Measurements from ENCODE around the gene AP5B1.

Gene AP5B1

GRCh38 chr11:65793625-65794400, 13.0 kb upstream of the AP5B1 start:
- H3K9me3 ChIP-seq (ENCODE audit: control insufficient read depth, low read length), result no peaks in the 10 kb centered on the region
- no peak overlapping the region for H2BK5ac ChIP-seq (ENCODE audit: low read depth, low read length, poor library complexity, severe bottlenecking)
- no peak overlapping the region for H3K9ac ChIP-seq (ENCODE audit: low read length)
- WGBS, result 91% methylated on average over 29 of the region's 29 CpGs
- H4K91ac ChIP-seq (ENCODE audit: low read length), result no peak overlapping the region
- H3K14ac ChIP-seq (ENCODE audit: low read length in 2 of 2), result no peak overlapping the region
- H2AK5ac ChIP-seq (ENCODE audit: low read length, severe bottlenecking), result no peak overlapping the region
- no peaks in the 10 kb centered on the region for H3K36me3 ChIP-seq (ENCODE audit: control insufficient read depth in 1 of 2, insufficient read depth in 2 of 2, low read depth in 1 of 2, low read length in 2 of 2)
- H3K27me3 ChIP-seq (ENCODE audit: control insufficient read depth in 1 of 2, insufficient read depth in 1 of 2, low read length in 2 of 2), result peaks cover 81 to 93% of the 10 kb centered on the region in 2 experiments
- H3K79me1 ChIP-seq (replicated peaks; ENCODE audit: low read length, poor library complexity, severe bottlenecking), result no peaks in the 10 kb centered on the region
- no peak for DNase-seq
- no peak overlapping the region for H3K18ac ChIP-seq (ENCODE audit: low read depth in 1 of 2, low read length in 2 of 2)
- H3K4me1 ChIP-seq (ENCODE audit: control insufficient read depth, insufficient read depth, low read depth, low read length), result peaks cover 1% of the 10 kb centered on the region
- no peak overlapping the region for H2BK12ac ChIP-seq (ENCODE audit: low read length in 2 of 2)
- H3K4me2 ChIP-seq (ENCODE audit: low read length, poor library complexity, severe bottlenecking), result no peak overlapping the region
- no peak overlapping the region for H4K8ac ChIP-seq (ENCODE audit: low read length)
- no peak overlapping the region for H3K4ac ChIP-seq (ENCODE audit: low read depth in 1 of 2, low read length in 2 of 2)
- H2AFZ ChIP-seq (ENCODE audit: low read depth, low read length), result no peak overlapping the region
- H3K27ac ChIP-seq (ENCODE audit: low read length, poor library complexity, severe bottlenecking), result no peak overlapping the region
- H3K4me3 ChIP-seq (ENCODE audit: insufficient read depth in 1 of 2, low read depth in 1 of 2, low read length in 2 of 2), result no peak overlapping the region
- no peak overlapping the region for H2BK120ac ChIP-seq (ENCODE audit: low read depth, low read length)
- no peak overlapping the region for H2BK15ac ChIP-seq (ENCODE audit: low read depth, poor library complexity, severe bottlenecking)
- H3K23ac ChIP-seq (ENCODE audit: low read length in 2 of 2), result no peak overlapping the region

- Histone ChIP-seq H2BK15ac (ENCODE audit: low read depth, poor library complexity, severe bottlenecking) (no peak overlapping the region), H2AFZ (ENCODE audit: low read depth, low read length) (no peak overlapping the region), H3K18ac (ENCODE audit: low read depth in 1 of 2, low read length in 2 of 2) (no peak overlapping the region), H3K4me1 (ENCODE audit: control insufficient read depth, insufficient read depth, low read depth, low read length) (peaks cover 3% of the 10 kb centered on the region), H3K4ac (ENCODE audit: low read depth in 1 of 2, low read length in 2 of 2) (no peak overlapping the region), H3K27me3 (ENCODE audit: control insufficient read depth in 1 of 2, insufficient read depth in 1 of 2, low read length in 2 of 2) (peaks cover 81 to 93% of the 10 kb centered on the region in 2 experiments), H2AK5ac (ENCODE audit: low read length, severe bottlenecking) (no peak overlapping the region), H3K79me1 (replicated peaks; ENCODE audit: low read length, poor library complexity, severe bottlenecking) (no peaks in the 10 kb centered on the region), H4K91ac (ENCODE audit: low read length) (no peak overlapping the region), H2BK12ac (ENCODE audit: low read length in 2 of 2) (no peak overlapping the region), H3K27ac (ENCODE audit: low read length, poor library complexity, severe bottlenecking) (no peak overlapping the region), H3K9ac (ENCODE audit: low read length) (no peak overlapping the region), H3K9me3 (ENCODE audit: control insufficient read depth, low read length) (no peaks in the 10 kb centered on the region), H3K23ac (ENCODE audit: low read length in 2 of 2) (no peak overlapping the region), H3K4me2 (ENCODE audit: low read length, poor library complexity, severe bottlenecking) (no peak overlapping the region), H3K14ac (ENCODE audit: low read length in 2 of 2) (no peak overlapping the region), H4K8ac (ENCODE audit: low read length) (no peak overlapping the region), H2BK120ac (ENCODE audit: low read depth, low read length) (no peak overlapping the region), H3K36me3 (ENCODE audit: control insufficient read depth in 1 of 2, insufficient read depth in 2 of 2, low read depth in 1 of 2, low read length in 2 of 2) (no peaks in the 10 kb centered on the region), H2BK5ac (ENCODE audit: low read depth, low read length, poor library complexity, severe bottlenecking) (no peak overlapping the region), H3K4me3 (ENCODE audit: insufficient read depth in 1 of 2, low read depth in 1 of 2, low read length in 2 of 2) (no peak overlapping the region)
- 85% methylated on average over 11 of the region's 16 CpGs for WGBS
- DNase-seq, result no peak
Observed at GRCh38 chr11:65793144-65793581, 12.4 kb upstream of the AP5B1 start.

GRCh38 chr11:65792456-65792855, 11.7 kb upstream of the AP5B1 start:
- H3K27me3 ChIP-seq (ENCODE audit: control insufficient read depth in 1 of 2, insufficient read depth in 1 of 2, low read length in 2 of 2), result peaks cover 80 to 92% of the 10 kb centered on the region in 2 experiments
- no peak overlapping the region for H3K14ac ChIP-seq (ENCODE audit: low read length in 2 of 2)
- no peak overlapping the region for H4K8ac ChIP-seq (ENCODE audit: low read length)
- no peak overlapping the region for H4K91ac ChIP-seq (ENCODE audit: low read length)
- H2AK5ac ChIP-seq (ENCODE audit: low read length, severe bottlenecking), result no peak overlapping the region
- H3K23ac ChIP-seq (ENCODE audit: low read length in 2 of 2), result no peak overlapping the region
- no peak overlapping the region for H3K9ac ChIP-seq (ENCODE audit: low read length)
- no peak overlapping the region for H2AFZ ChIP-seq (ENCODE audit: low read depth, low read length)
- H3K4me1 ChIP-seq (ENCODE audit: control insufficient read depth, insufficient read depth, low read depth, low read length), result peaks cover 8% of the 10 kb centered on the region
- H3K4me3 ChIP-seq (ENCODE audit: insufficient read depth in 1 of 2, low read depth in 1 of 2, low read length in 2 of 2), result no peak overlapping the region
- H3K27ac ChIP-seq (ENCODE audit: low read length, poor library complexity, severe bottlenecking), result no peak overlapping the region
- H3K4ac ChIP-seq (ENCODE audit: low read depth in 1 of 2, low read length in 2 of 2), result no peak overlapping the region
- no peak overlapping the region for H2BK120ac ChIP-seq (ENCODE audit: low read depth, low read length)
- WGBS, result 77% methylated on average over 11 of the region's 16 CpGs
- no peaks in the 10 kb centered on the region for H3K79me1 ChIP-seq (replicated peaks; ENCODE audit: low read length, poor library complexity, severe bottlenecking)
- H3K36me3 ChIP-seq (ENCODE audit: control insufficient read depth in 1 of 2, insufficient read depth in 2 of 2, low read depth in 1 of 2, low read length in 2 of 2), result no peaks in the 10 kb centered on the region
- no peak overlapping the region for H3K4me2 ChIP-seq (ENCODE audit: low read length, poor library complexity, severe bottlenecking)
- no peak overlapping the region for H2BK5ac ChIP-seq (ENCODE audit: low read depth, low read length, poor library complexity, severe bottlenecking)
- no peaks in the 10 kb centered on the region for H3K9me3 ChIP-seq (ENCODE audit: control insufficient read depth, low read length)
- H3K18ac ChIP-seq (ENCODE audit: low read depth in 1 of 2, low read length in 2 of 2), result no peak overlapping the region
- H2BK12ac ChIP-seq (ENCODE audit: low read length in 2 of 2), result no peak overlapping the region
- no peak for DNase-seq
- no peak overlapping the region for H2BK15ac ChIP-seq (ENCODE audit: low read depth, poor library complexity, severe bottlenecking)

- Histone ChIP-seq H2BK12ac (ENCODE audit: low read length in 2 of 2) (no peak overlapping the region), H3K79me1 (replicated peaks; ENCODE audit: low read length, poor library complexity, severe bottlenecking) (no peaks in the 10 kb centered on the region), H2BK120ac (ENCODE audit: low read depth, low read length) (no peak overlapping the region), H3K4ac (ENCODE audit: low read depth in 1 of 2, low read length in 2 of 2) (no peak overlapping the region), H3K9me3 (ENCODE audit: control insufficient read depth, low read length) (no peaks in the 10 kb centered on the region), H3K4me1 (ENCODE audit: control insufficient read depth, insufficient read depth, low read depth, low read length) (peaks cover 14% of the 10 kb centered on the region), H4K8ac (ENCODE audit: low read length) (no peak overlapping the region), H3K23ac (ENCODE audit: low read length in 2 of 2) (no peak overlapping the region), H2BK5ac (ENCODE audit: low read depth, low read length, poor library complexity, severe bottlenecking) (no peak overlapping the region), H3K9ac (ENCODE audit: low read length) (no peak overlapping the region), H3K27ac (ENCODE audit: low read length, poor library complexity, severe bottlenecking) (no peak overlapping the region), H2AK5ac (ENCODE audit: low read length, severe bottlenecking) (no peak overlapping the region), H3K27me3 (ENCODE audit: control insufficient read depth in 1 of 2, insufficient read depth in 1 of 2, low read length in 2 of 2) (peaks cover 85 to 90% of the 10 kb centered on the region in 2 experiments), H2AFZ (ENCODE audit: low read depth, low read length) (no peak overlapping the region), H3K4me3 (ENCODE audit: insufficient read depth in 1 of 2, low read depth in 1 of 2, low read length in 2 of 2) (no peak overlapping the region), H3K18ac (ENCODE audit: low read depth in 1 of 2, low read length in 2 of 2) (no peak overlapping the region), H2BK15ac (ENCODE audit: low read depth, poor library complexity, severe bottlenecking) (no peak overlapping the region), H3K36me3 (ENCODE audit: control insufficient read depth in 1 of 2, insufficient read depth in 2 of 2, low read depth in 1 of 2, low read length in 2 of 2) (no peaks in the 10 kb centered on the region), H3K4me2 (ENCODE audit: low read length, poor library complexity, severe bottlenecking) (no peak overlapping the region), H4K91ac (ENCODE audit: low read length) (no peak overlapping the region), H3K14ac (ENCODE audit: low read length in 2 of 2) (no peak overlapping the region)
- no peak for DNase-seq
- 82% methylated on average over 13 of the region's 13 CpGs for WGBS
Observed at GRCh38 chr11:65791719-65792213, 11.0 kb upstream of the AP5B1 start.

Data from mesenchymal stem cell (in vitro differentiated cells and primary cell).